Heart left ventricle (tissue), 16 donors: ENCODE results near the gene RITA1. TPM values are rescaled to one million over a fixed set of nuclear protein-coding genes. Genes with fewer than 3 reads are reported as not detected.
A peak's percentile ranks its signal among the peaks of the same experiment; 100 is the strongest.

ENCODE experiments used
- ATAC-seq, 4 donors: fragments of 200-7000 bp; cut with Tn5 transposase; one replicate each; pipeline ENCODE4 v1.9.1; 2020 to 2022; ENCODE audit warnings: moderate library complexity in 4 of 4, mild to moderate bottlenecking in 3 of 4, moderate number of reproducible peaks in 1 of 4
- DNase-seq, 5 donors: peaks; one replicate each; pipeline ENCODE4 v3.0.0-alpha.2; 2020
- H3K27ac ChIP-seq, 12 donors: fragments of 200-600 bp; sonication (generic) in 4 of 12; one replicate each; pipeline versions ENCODE4 v1.5.0 to v1.8.0; 2016 to 2022; ENCODE audit warnings: mild to moderate bottlenecking in 2 of 12
- H3K27me3 ChIP-seq, 9 donors: fragments of 200-600 bp; sonication (generic) in 2 of 9; one replicate each; pipeline versions ENCODE4 v1.5.1 to v1.8.0; 2016 to 2022; ENCODE audit warnings: mild to moderate bottlenecking in 3 of 9
- H3K36me3 ChIP-seq, 9 donors: fragments of 200-600 bp; sonication (generic) in 2 of 9; one replicate each; pipeline versions ENCODE4 v1.5.0 to v1.8.0; 2018 to 2022; ENCODE audit warnings: mild to moderate bottlenecking in 2 of 9
- H3K4me1 ChIP-seq, 12 donors: fragments of 200-600 bp; sonication (generic) in 4 of 12; one replicate each; pipeline versions ENCODE4 v1.5.0 to v1.8.0; 2016 to 2022; ENCODE audit warnings: mild to moderate bottlenecking in 3 of 12
- H3K4me3 ChIP-seq, 12 donors: fragments of 200-600 bp; sonication (generic) in 4 of 12; one replicate each; pipeline versions ENCODE4 v1.5.0 to v1.8.0; 2017 to 2022; ENCODE audit warnings: mild to moderate bottlenecking in 9 of 12, moderate library complexity in 4 of 12
- H3K9me3 ChIP-seq, 12 donors: fragments of 200-600 bp; sonication (generic) in 4 of 12; one replicate each; pipeline versions ENCODE4 v1.5.0 to v1.8.0; 2016 to 2022; ENCODE audit warnings: mild to moderate bottlenecking in 1 of 12
- CTCF ChIP-seq, 12 donors: fragments of 200-600 bp; sonication (generic) in 4 of 12; IDR thresholded peaks; one replicate each; pipeline versions ENCODE4 v1.5.0 to v1.8.0; 2018 to 2022; ENCODE audit warnings: antibody characterized with exemption in 12 of 12, mild to moderate bottlenecking in 5 of 12
- POLR2A ChIP-seq, 2 donors: fragments of 450-650 bp; IDR thresholded peaks; one replicate each; pipeline ENCODE4 v1.6.1; 2017; ENCODE audit warnings: antibody characterized with exemption in 2 of 2, mild to moderate bottlenecking in 2 of 2, moderate library complexity in 2 of 2
- WGBS, 4 donors: extraction: QIAGEN DNeasy Blood & Tissue Kit in 2 of 4; methylation state at CpG; one replicate each; pipeline versions ENCODE4 v1.1.5 to v1.1.7; 2013 to 2018; 5-methylcytosine and 5-hydroxymethylcytosine counted together
- intact Hi-C, 10 donors: fragments of 100-400 bp; cut with DNase I; formaldehyde crosslinking; loops; one replicate each; pipeline versions ENCODE4 v1.11.1 to v1.14.2; 2022
- polyA plus RNA-seq, 2 donors: library from polyadenylated mRNA; stranded (reverse); fragments of 200-250 nt; gene quantifications; one replicate each; pipeline ENCODE4 v1.2.3, GENCODE V29; 2013
- total RNA-seq, 9 donors: library from RNA; depleted of rRNA in 2 of 9; stranded (reverse); fragments of >200 nt in 2 of 9; fragmentation: NEBNext Ultra II Directional in 3 of 9; extraction: Animal tissue kit (Norgen Biotek cat#: 25700) in 3 of 9; gene quantifications; one replicate each; pipeline versions ENCODE4 v1.1.0 to v1.2.4, GENCODE V29; 2016 to 2023
- donor health status: ischemic (EF 13 %, LVEDD 7.1; RV severe dilation, severe dysfunction).
- donor health status: healthy with polysubstance abuse.
- donor health status: DM: no; HTN: yes; CAD: no.
- donor health status: DM: no; HTN: no; CAD: no.
- donor health status: ischemic (EF 25% LVEDD 6.9; RV normal size, moderate dysfunction).
- donor health status: ischemic (EF 25% LVEDD 5.7; RV mildly dilated, moderate dysfunction).
- donor health status: healthy.
- donor health status: DM: yes; HTN: yes; CAD: no.
- donor health status: ischemic (EF 35%, LVEDD 5.7; RV mildly dilated, moderate dysfunction).
- donor health status: nonischemic (EF 11% LVEDD 7.7; RV severe dilation, severe dysfunction).
- donor health status: DM: yes; HTN: yes; CAD: no.
- donor health status: PGD.
- donor health status: ischemic (EF 29% LVEDD 5.4; RV normal size, mild dysfunction).
- donor health status: nonischemic (EF 23%, LVEDD 6.1; RV moderate dilation, normal function).

RITA1 gene
- total and polyA plus RNA-seq, 11 donors, result 10.4 to 30.7 (median 14.7) TPM

DNA sequence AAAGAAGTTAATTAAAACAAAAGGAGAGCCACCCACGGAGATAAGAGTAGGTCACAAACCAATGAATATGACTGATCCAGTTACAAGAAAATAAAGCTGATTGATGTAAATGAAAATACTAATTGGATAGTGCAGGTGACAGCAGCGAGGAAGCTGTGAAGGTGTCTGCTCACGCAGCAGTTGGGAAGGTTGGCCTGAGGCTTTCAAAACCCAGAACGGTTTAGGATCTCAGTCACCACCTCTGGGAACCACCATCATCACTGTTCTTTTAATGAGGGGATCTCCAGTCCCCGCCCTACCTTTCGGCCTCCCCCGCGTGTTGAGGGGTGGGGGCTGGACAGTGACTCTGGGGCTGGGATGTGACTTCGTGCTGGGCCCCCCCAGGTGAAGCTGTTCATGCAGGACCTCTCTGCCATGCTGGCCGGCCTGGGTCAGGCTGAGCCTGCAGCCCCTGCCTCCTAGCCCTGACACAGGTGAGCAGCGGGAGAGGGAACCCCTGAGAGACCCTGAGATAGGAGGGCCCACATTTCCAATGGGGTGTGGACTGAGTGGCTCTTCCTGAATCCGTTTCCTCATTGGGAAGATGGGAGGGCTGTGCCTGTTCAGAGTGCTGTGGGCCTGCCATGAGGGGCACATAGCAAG, 28.2 kb upstream of the RITA1 start:
- Histone ChIP-seq H3K27me3 (peaks cover 0 to 38% (median 31%) of the 10 kb centered on the region in 9 donors), H3K36me3 (peaks cover 0 to 51% (median 43%) of the 10 kb centered on the region in 9 donors), H3K27ac (no peak overlapping the region), H3K4me3 (no peak overlapping the region), H3K9me3 (no peaks in the 10 kb centered on the region), H3K4me1 (peaks cover 0 to 27% (median 9%) of the 10 kb centered on the region in 12 donors)
- 87 to 92% (median 88%) methylated on average over 10 to 12 of the region's 12 CpGs for WGBS, 4 donors
- peak in 1 of 5 donors; percentile 42 for DNase-seq
- intact Hi-C loops, result loop anchor here in 1 of 10 donors (5.0 kb wide), 1 partner anchor 110 kb away; no protein-coding TSS in a partner anchor
- no peak for ATAC-seq
- no peak for TF ChIP-seq CTCF (IDR thresholded peaks at IDR 0.05)

- H3K27me3 ChIP-seq, result peaks cover 0 to 30% (median 18%) of the 10 kb centered on the region in 9 donors
- no peaks in the 10 kb centered on the region for H3K9me3 ChIP-seq
- peaks cover 0 to 62% (median 56%) of the 10 kb centered on the region in 9 donors for H3K36me3 ChIP-seq
- 95 to 96% (median 95%) methylated on average over 20 to 26 of the region's 26 CpGs for WGBS, 4 donors
- DNase-seq (peak in 1 of 5 donors; percentile 61), ATAC-seq (no peak)
- H3K4me3 ChIP-seq, result no peak overlapping the region
- no peak overlapping the region for H3K27ac ChIP-seq
- peaks cover 0 to 18% (median 6%) of the 10 kb centered on the region in 12 donors for H3K4me1 ChIP-seq
- no peak for TF ChIP-seq CTCF (IDR thresholded peaks at IDR 0.05)
- no peak for TF ChIP-seq POLR2A (IDR thresholded peaks at IDR 0.05)
- intact Hi-C loops, result loop anchor here in 1 of 10 donors (5.0 kb wide), 1 partner anchor 111 kb away; no protein-coding TSS in a partner anchor
These were observed 26.9 kb upstream of the RITA1 start for GRCh38 chr12:113158439-113159203.

- peaks cover 0 to 17% (median 6%) of the 10 kb centered on the region in 9 donors for H3K27me3 ChIP-seq
- 96 to 100% (median 97%) methylated on average over 7 of the region's 7 CpGs for whole genome bisulfite sequencing, 4 donors
- TF ChIP-seq CTCF (IDR thresholded peaks at IDR 0.05) (no peak), POLR2A (IDR thresholded peaks at IDR 0.05) (no peak)
- H3K4me3 ChIP-seq, result no peak overlapping the region
- no peaks in the 10 kb centered on the region for H3K9me3 ChIP-seq
- H3K36me3 ChIP-seq, result peaks cover 0 to 75% (median 69%) of the 10 kb centered on the region in 9 donors
- peak in 1 of 5 donors; percentile 18 for DNase-seq
- peaks cover 0 to 6% (median 0%) of the 10 kb centered on the region in 12 donors for H3K4me1 ChIP-seq
- ATAC-seq, result no peak
- intact Hi-C loops, result loop anchor here in 1 of 10 donors (5.0 kb wide), 1 partner anchor 113 kb away; no protein-coding TSS in a partner anchor
- H3K27ac ChIP-seq, result no peak overlapping the region
These were observed 25.6 kb upstream of the RITA1 start for GRCh38 chr12:113159937-113160336.
